ENCODE data around the gene SCYGR6. TPM values are rescaled to one million over a fixed set of nuclear protein-coding genes. Genes with fewer than 3 reads are reported as not detected.

The SCYGR6 gene, protein sequence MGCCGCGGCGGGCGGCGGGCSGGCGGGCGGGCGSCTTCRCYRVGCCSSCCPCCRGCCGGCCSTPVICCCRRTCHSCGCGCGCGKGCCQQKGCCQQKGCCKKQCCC
- not detected in 2 replicates for total RNA-seq

DNA sequence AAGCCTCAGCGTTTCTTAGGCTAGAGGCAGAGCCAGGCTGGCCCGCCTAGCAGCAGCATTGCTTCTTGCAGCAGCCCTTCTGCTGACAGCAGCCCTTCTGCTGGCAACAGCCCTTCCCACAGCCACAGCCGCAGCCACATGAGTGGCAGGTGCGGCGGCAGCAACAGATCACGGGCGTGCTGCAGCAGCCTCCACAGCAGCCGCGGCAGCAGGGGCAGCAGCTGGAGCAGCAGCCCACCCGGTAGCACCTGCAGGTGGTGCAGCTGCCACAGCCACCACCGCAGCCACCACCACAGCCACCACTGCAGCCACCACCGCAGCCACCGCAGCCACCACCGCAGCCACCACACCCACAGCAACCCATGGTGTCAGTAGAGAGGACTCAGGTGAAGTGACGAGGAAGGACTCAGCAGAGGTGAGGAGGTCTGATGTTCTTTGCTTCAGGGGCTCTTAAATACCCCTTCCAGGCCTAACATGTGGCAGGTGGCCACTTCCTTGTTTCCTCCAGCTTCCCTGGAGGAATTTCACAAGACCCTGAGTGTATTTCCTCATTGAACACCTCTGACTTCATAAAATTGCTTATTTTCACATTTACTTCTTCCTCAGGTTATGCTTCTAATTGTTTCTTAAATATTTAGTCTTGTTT lies at the start of gene SCYGR6:
Gene SCYGR6 (minus strand): TSS at position 364 of the 646 bp plus-strand sequence. CDS start 0 bp downstream, at position 364.

DNA sequence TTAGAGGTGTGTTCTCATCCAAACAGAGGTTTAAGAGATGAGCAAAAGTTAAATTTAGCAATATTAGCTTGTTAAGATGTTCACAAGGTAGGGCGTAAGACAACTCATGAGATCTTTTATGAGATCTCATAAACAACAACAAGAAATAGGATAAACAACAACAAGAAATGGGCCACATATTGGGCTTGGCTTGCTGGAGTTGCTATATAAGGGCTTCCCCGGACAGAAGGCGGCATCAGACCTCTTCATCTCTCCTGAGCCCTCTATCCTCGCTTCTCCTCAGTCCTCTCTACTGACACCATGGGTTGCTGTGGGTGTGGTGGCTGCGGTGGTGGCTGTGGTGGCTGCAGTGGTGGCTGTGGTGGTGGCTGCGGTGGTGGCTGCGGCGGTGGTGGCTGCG lies 21.0 kb upstream of the SCYGR6 start, which contains the start of gene SCYGR8:
Gene SCYGR8 (plus strand): TSS at position 301 of the 400 bp plus-strand sequence. CDS start 0 bp downstream, at position 301.

DNA sequence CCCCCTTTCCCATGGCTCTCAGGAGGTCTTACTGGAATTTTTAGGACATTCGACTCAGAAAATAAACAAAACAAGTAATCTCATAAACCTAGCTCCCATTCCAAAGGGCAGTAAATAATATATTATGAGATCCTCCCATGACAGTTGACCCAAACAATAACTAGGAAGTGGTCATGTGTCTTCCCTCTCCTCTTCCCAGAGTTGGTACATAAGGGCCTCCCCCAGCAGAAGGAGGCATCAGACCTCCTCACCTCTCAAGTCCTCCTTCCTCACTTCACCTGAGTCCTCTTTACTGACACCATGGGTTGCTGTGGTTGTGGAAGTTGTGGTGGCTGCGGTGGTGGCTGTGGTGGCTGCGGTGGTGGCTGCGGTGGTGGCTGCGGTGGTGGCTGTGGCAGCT lies 3.5 kb upstream of the SCYGR6 start, which contains the start of gene SCYGR7:
Gene SCYGR7 (plus strand): TSS at position 301 of the 400 bp plus-strand sequence. CDS start 0 bp downstream, at position 301.

DNA sequence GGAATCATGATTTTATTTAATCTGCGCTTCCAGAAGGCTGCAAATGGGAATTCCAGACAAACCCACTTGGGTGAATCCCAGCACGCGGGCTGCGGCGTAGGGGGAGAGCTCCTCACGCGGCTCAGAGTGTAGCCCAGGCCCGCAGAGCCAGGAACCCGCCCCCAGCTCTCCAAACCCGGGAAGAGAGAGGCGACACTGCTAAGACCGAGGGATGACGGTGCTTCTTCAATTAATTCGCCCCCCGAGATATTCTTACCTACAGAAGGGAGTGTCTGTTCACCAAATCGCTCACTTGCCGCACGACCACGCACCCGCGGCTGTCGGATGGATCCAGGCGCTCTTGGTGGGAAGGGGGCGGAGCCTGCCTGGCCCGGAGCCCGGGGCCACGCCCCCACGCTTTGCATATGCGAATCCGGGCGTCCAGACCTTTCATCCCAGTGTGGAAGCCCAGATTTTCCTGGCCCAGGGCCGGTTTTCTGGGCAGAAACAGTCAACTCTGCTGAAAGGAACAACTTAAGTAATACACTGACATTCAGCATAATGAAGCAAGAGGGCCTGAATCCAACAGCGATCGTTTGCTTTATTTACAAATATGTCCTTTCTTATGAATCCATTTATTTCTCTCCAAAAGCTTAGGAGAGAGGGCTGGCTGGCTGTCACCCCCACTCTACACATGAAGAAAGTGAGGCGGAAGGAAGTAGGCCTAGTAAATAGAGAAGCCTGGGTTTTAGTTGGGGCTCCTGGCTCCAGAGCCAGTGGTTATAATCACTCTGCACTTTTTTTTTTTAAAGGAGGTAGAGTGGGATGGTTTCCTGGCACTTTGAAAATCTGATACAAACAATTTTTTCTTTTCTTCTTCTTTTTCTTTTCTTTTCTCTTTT lies 6.6 kb downstream of the SCYGR6 start, which contains the start of gene SLC19A3:
Gene SLC19A3 (minus strand): TSS at position 342 of the 881 bp plus-strand sequence. CDS start 15,710 bp downstream, outside the sequence.

Other genes with a start within 250 kb of the SCYGR6 start
- gene SCYGR2, start 125.9 kb downstream of the SCYGR6 start, total RNA-seq: not detected in 2 replicates
- not detected in 2 replicates for gene SCYGR3, start 109.9 kb downstream of the SCYGR6 start, total RNA-seq
- not detected in 2 replicates for gene SCYGR4, start 107.3 kb downstream of the SCYGR6 start, total RNA-seq
- not detected in 2 replicates for gene SCYGR5, start 58.0 kb downstream of the SCYGR6 start, total RNA-seq
- gene SLC19A3, start 6.7 kb downstream of the SCYGR6 start, total RNA-seq: 0.17 and 0.29 TPM in 2 replicates
- not detected in 2 replicates for gene SCYGR7, start 3.6 kb upstream of the SCYGR6 start, total RNA-seq
- not detected in 2 replicates for gene SCYGR8, start 21.1 kb upstream of the SCYGR6 start, total RNA-seq
- 2.2 TPM in 1 of 2 replicates, not detected in the other for gene CCL20, start 89.1 kb upstream of the SCYGR6 start, total RNA-seq
- 0.17 and 0.29 TPM in 2 replicates for gene DAW1, start 146.9 kb upstream of the SCYGR6 start, total RNA-seq

Measured in smooth muscle cell of trachea (primary cell).